CD4-positive, alpha-beta T cell treated with Interleukin-21 for 1 hour (primary cell): ENCODE measurements around the gene NR3C1.
"Not testable (repeated sequence)": the region's sequence is repeated elsewhere in the genome, so short reads cannot be mapped to it uniquely, and the experiment has no call there.

Source experiments
- DNase-seq: peaks from one replicate; pipeline ENCODE4 v3.0.0-alpha.2; 2020

The NR3C1 gene

DNA sequence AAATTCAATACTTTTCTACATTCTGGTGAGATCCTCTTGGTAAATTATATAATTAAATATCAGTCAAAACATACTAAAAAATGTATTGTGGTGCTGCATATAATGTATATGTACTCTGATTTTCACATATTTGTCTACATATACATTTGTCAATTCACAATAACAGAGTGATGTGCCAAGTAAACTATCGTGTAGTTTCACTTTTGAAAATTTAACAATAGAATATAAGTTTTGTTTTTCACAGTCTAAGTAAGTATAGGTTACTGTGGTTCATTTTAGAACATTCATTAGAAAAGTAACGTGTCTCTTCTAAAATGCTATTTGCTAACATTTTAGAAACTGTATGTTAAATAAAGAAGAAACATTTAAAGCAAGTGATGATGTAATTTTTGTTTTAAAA, 73.6 kb downstream of the NR3C1 start:
- DNase-seq: no peak

GRCh38 chr5:143328589-143329220, 74.8 kb downstream of the NR3C1 start:
- DNase-seq: no peak

DNA sequence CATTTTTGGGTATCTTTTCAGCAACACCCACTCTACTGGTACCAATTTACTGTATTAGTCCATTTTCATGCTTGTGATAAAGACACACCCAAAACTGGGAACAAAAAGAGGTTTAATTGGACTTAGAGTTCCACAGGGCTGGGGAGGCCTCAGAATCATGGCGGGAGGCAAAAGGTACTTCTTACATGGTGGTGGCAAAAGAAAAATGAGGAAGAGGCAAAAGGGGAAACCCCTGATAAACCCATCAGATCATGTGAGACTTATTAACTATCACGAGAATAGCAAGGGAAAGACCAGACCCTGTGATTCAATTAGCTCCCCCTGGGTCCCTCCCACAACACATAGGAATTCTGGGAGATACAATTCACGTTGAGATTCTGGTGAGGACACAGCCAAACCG, 78.4 kb downstream of the NR3C1 start:
- not testable (repeated sequence) for DNase-seq

- DNase-seq: not testable (repeated sequence)
These were observed 80.4 kb downstream of the NR3C1 start for GRCh38 chr5:143322931-143323630.

GRCh38 chr5:143322176-143322575, 81.3 kb downstream of the NR3C1 start:
- no peak for DNase-seq

GRCh38 chr5:143319437-143320227, 83.9 kb downstream of the NR3C1 start:
- no peak for DNase-seq

DNA sequence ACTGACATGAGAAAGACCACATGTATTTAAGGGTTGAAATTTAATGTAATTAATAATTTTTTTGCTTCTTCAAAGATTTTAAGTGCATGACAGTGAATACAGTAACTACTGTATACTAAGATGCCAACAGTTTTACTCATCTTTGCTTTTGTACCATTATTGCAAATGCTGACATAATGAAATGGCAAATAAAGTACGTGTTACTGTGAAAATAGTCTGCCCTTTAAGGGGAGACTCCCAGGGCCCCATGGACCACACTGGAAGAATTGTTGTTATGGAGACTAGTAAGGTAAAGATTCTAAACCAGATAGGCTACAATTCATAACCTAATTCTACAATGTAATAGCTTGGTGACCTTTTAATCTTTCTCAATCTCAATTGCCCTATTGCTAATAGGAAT, 84.7 kb downstream of the NR3C1 start:
- DNase-seq: no peak

DNA sequence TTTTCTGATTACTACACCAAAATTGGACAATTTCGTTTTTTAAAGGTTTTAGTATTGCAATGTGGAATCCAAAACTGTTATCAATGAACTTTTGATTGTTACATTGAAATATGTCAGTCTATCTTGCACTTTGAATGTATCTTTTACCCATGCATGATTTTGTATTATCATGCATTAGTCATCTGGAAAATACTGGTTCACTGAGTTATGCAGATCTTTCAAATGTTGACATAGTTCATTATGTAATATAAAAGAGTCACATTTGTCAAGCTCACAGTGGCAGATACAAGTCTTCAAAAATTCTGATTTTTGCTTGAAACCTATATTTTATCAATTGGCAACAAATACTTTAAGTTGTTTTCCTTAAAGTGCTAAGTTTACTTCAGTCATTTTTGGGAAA, 85.2 kb downstream of the NR3C1 start:
- DNase-seq: no peak

DNA sequence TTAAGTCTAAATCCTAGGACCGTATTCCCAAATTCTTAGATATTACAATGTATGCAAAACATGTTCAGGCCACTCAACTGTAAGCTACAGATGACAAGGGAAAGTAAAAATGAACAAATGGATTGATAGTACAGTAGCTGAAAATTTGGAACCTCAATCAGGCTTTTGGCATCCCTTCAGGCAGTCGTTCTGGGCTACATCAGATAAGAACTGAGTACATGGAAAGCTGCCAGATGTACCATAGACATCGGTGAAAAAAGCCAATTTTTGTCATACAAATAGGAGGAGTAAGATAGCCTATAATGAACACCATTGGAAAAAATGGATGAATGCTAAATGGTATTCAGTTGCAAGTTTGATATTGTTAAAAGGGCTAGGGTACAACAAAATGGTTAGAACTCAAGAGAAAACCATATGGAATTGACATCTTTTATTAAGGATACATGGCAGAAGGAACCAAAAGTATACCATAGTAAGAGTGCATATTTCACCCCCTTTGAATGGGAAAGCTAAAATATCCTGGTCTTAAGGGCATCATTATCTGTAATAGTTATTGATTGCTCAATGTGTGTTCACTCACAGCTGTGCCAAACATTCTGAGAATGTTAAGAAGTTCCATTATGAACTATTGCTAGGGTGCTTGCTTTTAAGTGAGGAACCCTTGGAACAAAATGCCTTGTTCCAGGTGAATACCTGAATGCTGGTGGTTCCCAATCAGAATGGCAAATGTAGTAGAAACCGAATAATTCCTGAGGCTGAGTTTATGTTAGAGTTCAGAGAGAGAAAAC, 86.4 kb downstream of the NR3C1 start:
- no peak for DNase-seq

DNA sequence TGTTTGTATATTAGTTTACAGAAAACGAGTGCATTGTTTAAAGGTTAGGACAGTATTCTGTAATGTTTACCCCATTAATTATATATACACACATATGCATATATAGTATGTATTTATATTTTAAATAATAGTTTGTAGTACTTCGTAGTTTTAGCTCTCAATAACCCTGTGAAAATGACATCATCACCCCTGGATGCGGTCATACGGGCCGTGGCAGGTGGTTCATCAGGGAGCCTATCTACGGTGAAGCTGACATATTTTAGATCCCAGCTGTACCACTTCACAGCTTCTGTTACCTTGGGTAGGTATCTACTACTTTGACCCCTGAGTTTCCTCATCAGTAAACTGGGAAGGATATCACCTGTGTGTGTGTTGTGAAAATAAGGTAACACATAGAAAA, 87.1 kb downstream of the NR3C1 start:
- DNase-seq: no peak

- DNase-seq: no peak
These were observed 87.6 kb downstream of the NR3C1 start for GRCh38 chr5:143315929-143316328.

DNA sequence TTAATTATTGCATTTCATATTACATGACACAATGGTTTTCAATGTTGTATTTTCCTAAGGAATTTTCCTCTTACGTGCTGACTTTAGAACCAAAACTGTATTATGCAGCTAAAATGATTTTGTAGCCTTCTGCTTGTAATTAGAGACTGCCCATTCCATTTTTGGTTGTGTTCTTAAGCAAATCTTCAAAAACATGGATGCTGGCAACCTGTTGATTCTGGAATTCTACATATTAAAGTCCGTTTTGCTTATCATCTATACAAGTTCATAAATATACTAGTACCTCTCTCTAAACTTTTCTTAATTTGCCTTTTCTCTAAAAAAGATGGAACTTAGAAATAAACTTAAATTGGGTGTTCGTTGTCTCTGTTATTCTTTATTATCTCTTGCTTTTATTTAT, 88.3 kb downstream of the NR3C1 start:
- DNase-seq: no peak

- DNase-seq: no peak
These were observed 88.8 kb downstream of the NR3C1 start for GRCh38 chr5:143314659-143315058.

DNA sequence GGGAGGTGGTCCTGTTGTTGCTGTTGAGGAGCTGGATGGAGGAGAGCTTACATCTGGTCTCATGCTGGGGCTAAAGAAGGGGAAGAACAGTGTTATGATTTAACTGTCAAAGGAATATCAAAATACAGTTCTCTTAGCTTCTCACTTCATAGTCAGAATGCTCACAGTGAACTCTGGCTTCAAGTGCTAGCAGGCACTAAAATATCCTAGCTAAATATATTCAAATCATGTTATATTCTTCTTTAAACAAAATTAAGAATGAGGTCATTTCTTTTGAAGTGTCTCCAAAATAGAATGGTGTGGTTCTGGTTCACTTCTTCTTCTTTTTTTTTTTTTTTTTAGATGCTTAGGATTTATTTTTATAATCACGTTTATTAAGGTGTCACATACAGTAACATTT, 89.4 kb downstream of the NR3C1 start:
- no peak for DNase-seq

DNA sequence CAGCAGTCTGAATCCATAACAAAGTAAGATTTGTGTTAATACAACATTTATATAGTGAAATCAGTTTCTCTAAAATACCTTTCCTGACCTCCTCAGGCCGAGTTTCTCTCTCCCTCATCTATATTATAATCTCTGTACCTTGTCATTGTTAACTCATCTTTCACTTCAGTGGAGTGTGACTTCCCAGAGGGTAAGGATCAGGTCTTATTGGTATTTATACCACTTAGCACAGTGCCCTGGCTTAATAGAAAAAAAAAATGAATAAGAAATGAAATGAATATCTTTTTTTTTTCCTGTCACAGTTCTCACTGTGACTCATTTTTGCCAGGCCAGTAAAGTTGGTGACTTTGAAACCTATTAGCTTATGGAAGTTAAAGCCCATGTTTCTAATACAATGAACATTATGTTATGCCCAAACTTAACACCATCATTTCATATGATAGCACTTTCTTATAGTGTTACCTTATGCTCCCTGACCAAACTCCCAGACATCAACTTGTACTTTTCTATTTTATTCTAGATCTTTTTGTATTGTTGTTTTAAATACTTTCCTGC, 90.1 kb downstream of the NR3C1 start:
- no peak for DNase-seq

- DNase-seq: no peak
These were observed 90.7 kb downstream of the NR3C1 start for GRCh38 chr5:143312822-143313221.

DNA sequence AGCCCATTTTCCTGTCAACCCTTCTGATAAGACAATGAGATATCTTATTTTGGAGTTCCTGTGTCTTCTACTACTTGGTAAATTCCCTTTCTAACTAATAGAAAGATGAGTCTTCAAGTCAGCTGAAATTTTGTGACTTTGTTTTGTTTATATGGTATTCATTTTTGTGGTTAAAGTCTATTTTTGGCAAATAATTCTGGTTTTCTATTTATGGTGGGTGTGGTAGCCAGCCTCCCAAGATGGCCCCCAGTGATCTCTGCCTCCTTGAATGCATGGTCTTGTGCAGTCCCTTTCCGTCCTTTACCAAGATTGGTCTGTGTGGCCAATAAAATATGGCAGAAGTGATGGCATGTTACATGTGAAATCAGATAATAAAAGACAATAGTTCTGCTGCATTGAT, 91.5 kb downstream of the NR3C1 start:
- no peak for DNase-seq

GRCh38 chr5:143311428-143311827, 92.1 kb downstream of the NR3C1 start:
- no peak for DNase-seq

DNA sequence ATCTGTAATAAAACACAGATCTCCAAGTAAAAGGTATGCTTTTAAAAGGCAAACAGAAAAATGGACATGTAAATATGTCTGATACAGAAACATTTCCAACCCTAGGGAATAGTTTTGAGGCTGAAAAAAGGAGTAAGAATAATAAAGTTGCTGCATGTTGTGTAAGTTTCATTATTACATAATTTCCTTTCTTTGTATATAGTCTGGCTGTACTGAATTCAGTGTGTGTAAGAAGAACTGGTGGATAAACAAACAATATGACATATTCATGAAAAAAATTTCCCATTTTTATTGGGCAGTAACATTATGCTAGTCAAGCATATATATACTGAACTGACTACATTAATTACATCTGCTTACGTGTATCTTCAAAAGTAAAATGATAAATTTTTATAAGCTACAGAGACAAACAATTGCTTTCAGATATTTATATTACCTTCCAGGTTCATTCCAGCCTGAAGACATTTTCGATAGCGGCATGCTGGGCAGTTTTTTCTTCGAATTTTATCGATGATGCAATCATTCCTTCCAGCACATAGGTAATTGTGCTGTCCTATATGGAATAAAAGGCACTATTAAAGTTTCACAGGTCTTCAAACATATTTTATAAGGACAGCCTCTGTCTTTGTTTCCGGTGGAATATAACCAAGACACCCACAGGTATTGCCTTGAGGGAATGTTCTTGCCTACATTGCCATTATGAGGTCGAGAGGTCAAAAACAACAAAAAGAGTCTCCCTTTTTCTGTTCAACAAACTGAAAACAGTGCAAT, 93.6 kb downstream of the NR3C1 start:
- DNase-seq: no peak

- no peak for DNase-seq
These were observed 94.8 kb downstream of the NR3C1 start for GRCh38 chr5:143308731-143309130.

GRCh38 chr5:143306040-143306439, 97.4 kb downstream of the NR3C1 start:
- DNase-seq: no peak

GRCh38 chr5:143304836-143305475, 98.5 kb downstream of the NR3C1 start:
- DNase-seq: no peak
